ACC112 (cell line): ENCODE measurements around the gene ATM.
A peak's percentile ranks its signal among the peaks of the same experiment; 100 is the strongest.

Experiments used
- H2AFZ ChIP-seq: fragments of 200-600 bp; sonication (generic); one replicate; pipeline ENCODE4 v1.6.0; 2017; ENCODE audit warnings: antibody characterized with exemption, low read length; ENCODE audit not compliant: unreplicated experiment
- H3K27ac ChIP-seq: fragments of 200-600 bp; sonication (generic); 2 replicates; pipeline ENCODE4 v1.5.1; 2014; ENCODE audit warnings: low read depth, mild to moderate bottlenecking, antibody characterized with exemption, low read length, moderate library complexity
- H3K27me3 ChIP-seq: fragments of 200-600 bp; sonication (generic); 2 replicates; pipeline ENCODE4 v1.6.1; 2014; ENCODE audit warnings: mild to moderate bottlenecking, antibody characterized with exemption, low read length, moderate library complexity, mixed read lengths; ENCODE audit not compliant: insufficient read depth
- H3K36me3 ChIP-seq: fragments of 200-600 bp; sonication (generic); 2 replicates; pipeline ENCODE4 v1.6.1; 2016; ENCODE audit warnings: mild to moderate bottlenecking, antibody characterized with exemption, low read length, moderate library complexity, mixed read lengths; ENCODE audit not compliant: insufficient read depth
- H3K4me1 ChIP-seq: fragments of 200-600 bp; sonication (generic); one replicate; pipeline ENCODE4 v1.6.1; 2016; ENCODE audit warnings: low read length, mixed read lengths; ENCODE audit not compliant: insufficient read depth, unreplicated experiment, control insufficient read depth
- H3K4me3 ChIP-seq: fragments of 200-600 bp; sonication (generic); 2 replicates; pipeline ENCODE4 v1.5.1; 2014; ENCODE audit warnings: mild to moderate bottlenecking, low read depth, low read length
- H3K79me2 ChIP-seq: fragments of 200-600 bp; sonication (generic); one replicate; pipeline ENCODE4 v1.6.0; 2016; ENCODE audit warnings: low read length; ENCODE audit not compliant: control insufficient read depth, unreplicated experiment, insufficient read depth

ATM gene

DNA sequence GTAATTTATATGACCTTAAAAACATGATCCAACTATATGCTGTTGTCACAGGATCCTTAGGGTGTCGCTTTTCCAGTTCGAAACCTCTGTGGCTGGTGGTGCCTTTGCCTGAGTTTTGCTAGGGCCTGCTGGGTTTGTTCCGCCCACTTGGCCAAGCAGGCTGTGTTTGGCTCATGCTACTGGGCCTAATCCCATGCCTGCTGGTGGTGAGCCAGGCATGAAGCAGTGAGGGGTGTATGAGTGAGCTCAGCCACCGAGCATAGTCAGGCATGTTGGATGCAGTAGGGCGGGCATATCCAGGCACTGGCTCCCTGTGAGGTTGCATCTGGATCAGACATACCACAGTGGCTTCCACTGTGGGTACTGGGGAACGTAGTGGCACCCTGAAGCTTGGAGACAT lies 16.7 kb upstream of the ATM start:
- peaks cover 74% of the 10 kb centered on the region for H3K36me3 ChIP-seq
- no peak overlapping the region for H3K27ac ChIP-seq
- no peak overlapping the region for H3K4me3 ChIP-seq
- H3K4me1 ChIP-seq = no peaks in the 10 kb centered on the region
- no peaks in the 10 kb centered on the region for H3K27me3 ChIP-seq
- H3K79me2 ChIP-seq = peaks cover 65% of the 10 kb centered on the region
- no peak overlapping the region for H2AFZ ChIP-seq

GRCh38 chr11:108206969-108207682 lies 15.7 kb upstream of the ATM start:
- peaks cover 81% of the 10 kb centered on the region for H3K36me3 ChIP-seq
- H3K27me3 ChIP-seq = no peaks in the 10 kb centered on the region
- H3K79me2 ChIP-seq = peaks cover 63% of the 10 kb centered on the region
- no peak overlapping the region for H2AFZ ChIP-seq
- H3K27ac ChIP-seq = no peak overlapping the region
- no peak overlapping the region for H3K4me3 ChIP-seq
- no peaks in the 10 kb centered on the region for H3K4me1 ChIP-seq

GRCh38 chr11:108207683-108208060 lies 15.2 kb upstream of the ATM start:
- H3K4me3 ChIP-seq = no peak overlapping the region
- H3K4me1 ChIP-seq = no peaks in the 10 kb centered on the region
- H3K27me3 ChIP-seq = no peaks in the 10 kb centered on the region
- H3K36me3 ChIP-seq = peaks cover 82% of the 10 kb centered on the region
- H2AFZ ChIP-seq = no peak overlapping the region
- peaks cover 63% of the 10 kb centered on the region for H3K79me2 ChIP-seq
- no peak overlapping the region for H3K27ac ChIP-seq

DNA sequence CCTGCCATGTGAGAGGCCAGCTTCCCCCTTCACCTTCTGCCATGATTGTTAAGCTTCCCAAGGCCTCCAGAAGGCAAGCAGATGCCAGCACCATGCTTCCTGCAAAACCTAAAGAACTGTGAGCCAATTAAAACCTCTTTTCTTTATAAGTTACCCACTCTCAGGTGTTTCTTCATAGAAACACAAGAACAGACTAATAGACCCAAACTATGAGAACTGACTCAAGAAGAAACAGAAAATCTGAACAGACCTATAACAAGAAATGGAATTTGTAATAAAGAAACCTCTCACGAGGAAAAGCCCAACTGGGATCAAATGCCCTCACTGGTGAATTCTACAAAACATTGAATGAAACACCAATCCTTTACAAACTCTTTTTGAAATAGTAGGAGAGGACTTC lies 12.4 kb upstream of the ATM start:
- H2AFZ ChIP-seq = no peak overlapping the region
- no peak overlapping the region for H3K27ac ChIP-seq
- no peaks in the 10 kb centered on the region for H3K27me3 ChIP-seq
- H3K79me2 ChIP-seq = peaks cover 67% of the 10 kb centered on the region
- H3K4me1 ChIP-seq = no peaks in the 10 kb centered on the region
- H3K4me3 ChIP-seq = no peak overlapping the region
- H3K36me3 ChIP-seq = peaks cover 64% of the 10 kb centered on the region

- Histone ChIP-seq H3K36me3 (peaks cover 34% of the 10 kb centered on the region), H3K27ac (no peak overlapping the region), H3K27me3 (no peaks in the 10 kb centered on the region), H3K4me1 (peaks cover 7% of the 10 kb centered on the region), H2AFZ (no peak overlapping the region), H3K4me3 (no peak overlapping the region), H3K79me2 (peaks cover 75% of the 10 kb centered on the region)
These were observed 9.1 kb upstream of the ATM start for GRCh38 chr11:108213784-108214183.

- no peak overlapping the region for H3K27ac ChIP-seq
- peaks cover 87% of the 10 kb centered on the region for H3K79me2 ChIP-seq
- peaks cover 28% of the 10 kb centered on the region for H3K4me1 ChIP-seq
- H2AFZ ChIP-seq = no peak overlapping the region
- H3K36me3 ChIP-seq = peaks cover 16% of the 10 kb centered on the region
- H3K27me3 ChIP-seq = no peaks in the 10 kb centered on the region
- H3K4me3 ChIP-seq = no peak overlapping the region
These were observed 5.9 kb upstream of the ATM start for GRCh38 chr11:108216988-108217387.

- Histone ChIP-seq H3K4me3 (no peak overlapping the region), H2AFZ (no peak overlapping the region), H3K79me2 (peaks cover 84% of the 10 kb centered on the region), H3K27ac (no peak overlapping the region), H3K4me1 (peaks cover 28% of the 10 kb centered on the region), H3K36me3 (peaks cover 11% of the 10 kb centered on the region; the same call in 1 of the 2 replicates), H3K27me3 (no peaks in the 10 kb centered on the region)
These were observed 4.4 kb upstream of the ATM start for GRCh38 chr11:108218455-108218854.

- Histone ChIP-seq H3K36me3 (0 out of 2 replicates have a peak, but pooled peaks cover 6% of the 10 kb centered on the region), H2AFZ (no peak overlapping the region), H3K27me3 (no peaks in the 10 kb centered on the region), H3K4me3 (peak overlapping the region; percentile 98; the same call in 1 of the 2 replicates), H3K79me2 (peaks cover 84% of the 10 kb centered on the region), H3K27ac (no peak overlapping the region), H3K4me1 (peaks cover 28% of the 10 kb centered on the region)
These were observed 3.7 kb upstream of the ATM start for GRCh38 chr11:108218912-108219783.

GRCh38 chr11:108220721-108221336 lies 2.0 kb upstream of the ATM start:
- Histone ChIP-seq H3K27me3 (no peaks in the 10 kb centered on the region), H3K4me3 (peak overlapping the region; percentile 98), H3K79me2 (peaks cover 85% of the 10 kb centered on the region), H3K27ac (peak overlapping the region; percentile 94), H3K36me3 (0 out of 2 replicates have a peak, but pooled peaks cover 6% of the 10 kb centered on the region), H2AFZ (no peak overlapping the region), H3K4me1 (peaks cover 40% of the 10 kb centered on the region)

DNA sequence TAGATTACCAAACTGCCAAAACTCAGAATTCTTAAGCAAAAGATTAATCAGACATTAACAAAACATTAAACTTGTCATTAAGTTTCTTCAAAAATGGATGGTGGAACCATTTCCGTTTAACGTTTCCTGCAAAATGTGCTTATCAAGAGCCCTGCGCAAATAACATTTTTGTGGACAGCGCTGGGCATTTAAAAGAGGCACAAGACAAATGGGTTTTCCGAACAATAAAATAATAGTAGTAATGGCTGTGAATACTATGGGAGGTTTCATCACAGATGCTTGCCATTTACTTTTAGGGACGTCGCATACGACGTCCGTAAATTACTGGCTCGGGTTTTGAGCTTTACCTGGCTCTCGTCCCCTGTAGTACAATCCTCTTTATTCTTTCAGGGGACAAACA lies 1.5 kb upstream of the ATM start:
- H3K27ac ChIP-seq = peak overlapping the region; percentile 94
- no peaks in the 10 kb centered on the region for H3K27me3 ChIP-seq
- H2AFZ ChIP-seq = peak overlapping the region; percentile 92
- H3K4me1 ChIP-seq = peaks cover 40% of the 10 kb centered on the region
- H3K4me3 ChIP-seq = peak overlapping the region; percentile 98
- 0 out of 2 replicates have a peak, but pooled peaks cover 6% of the 10 kb centered on the region for H3K36me3 ChIP-seq
- peaks cover 84% of the 10 kb centered on the region for H3K79me2 ChIP-seq
